Measurements from ENCODE around the gene LRP4. TPM values are rescaled to one million over a fixed set of nuclear protein-coding genes. Genes with fewer than 3 reads are reported as not detected.

LRP4 gene
- total and polyA plus RNA-seq, 7 donors: 5.4 to 32.3 (median 14.5) TPM

GRCh38 chr11:46902694-46903093 lies 15.7 kb downstream of the LRP4 start:
- ATAC-seq: no peak

GRCh38 chr11:46901156-46901555 lies 17.2 kb downstream of the LRP4 start:
- intact Hi-C loops (cut with DNase I): no loop called here
- H3K4me3 ChIP-seq: no peak overlapping the region
- DNase-seq (no peak), ATAC-seq (no peak)
- H3K4me1 ChIP-seq: no peaks in the 10 kb centered on the region
- H3K9me3 ChIP-seq: no peaks in the 10 kb centered on the region
- H3K36me3 ChIP-seq (ENCODE audit: insufficient read depth in 1 of 2, low read depth in 1 of 2): peaks cover 0 to 21% of the 10 kb centered on the region in 2 donors
- WGBS, 3 donors: 86 to 92% (median 87%) methylated on average over 3 of the region's 3 CpGs
- TF ChIP-seq, protein P1, sequence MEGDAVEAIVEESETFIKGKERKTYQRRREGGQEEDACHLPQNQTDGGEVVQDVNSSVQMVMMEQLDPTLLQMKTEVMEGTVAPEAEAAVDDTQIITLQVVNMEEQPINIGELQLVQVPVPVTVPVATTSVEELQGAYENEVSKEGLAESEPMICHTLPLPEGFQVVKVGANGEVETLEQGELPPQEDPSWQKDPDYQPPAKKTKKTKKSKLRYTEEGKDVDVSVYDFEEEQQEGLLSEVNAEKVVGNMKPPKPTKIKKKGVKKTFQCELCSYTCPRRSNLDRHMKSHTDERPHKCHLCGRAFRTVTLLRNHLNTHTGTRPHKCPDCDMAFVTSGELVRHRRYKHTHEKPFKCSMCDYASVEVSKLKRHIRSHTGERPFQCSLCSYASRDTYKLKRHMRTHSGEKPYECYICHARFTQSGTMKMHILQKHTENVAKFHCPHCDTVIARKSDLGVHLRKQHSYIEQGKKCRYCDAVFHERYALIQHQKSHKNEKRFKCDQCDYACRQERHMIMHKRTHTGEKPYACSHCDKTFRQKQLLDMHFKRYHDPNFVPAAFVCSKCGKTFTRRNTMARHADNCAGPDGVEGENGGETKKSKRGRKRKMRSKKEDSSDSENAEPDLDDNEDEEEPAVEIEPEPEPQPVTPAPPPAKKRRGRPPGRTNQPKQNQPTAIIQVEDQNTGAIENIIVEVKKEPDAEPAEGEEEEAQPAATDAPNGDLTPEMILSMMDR (IDR thresholded peaks at IDR 0.05): no peak
- no peak overlapping the region for H3K27ac ChIP-seq
- no peaks in the 10 kb centered on the region for H3K27me3 ChIP-seq (ENCODE audit: insufficient read depth in 3 of 3, low read length in 2 of 3)

More at GRCh38 chr11:46902694-46903093, 15.7 kb downstream of the LRP4 start:
- H3K4me1 ChIP-seq: no peaks in the 10 kb centered on the region
- no peaks in the 10 kb centered on the region for H3K9me3 ChIP-seq
- H3K4me3 ChIP-seq: no peak overlapping the region
- no peaks in the 10 kb centered on the region for H3K27me3 ChIP-seq (ENCODE audit: insufficient read depth in 3 of 3, low read length in 2 of 3)
- no peak for DNase-seq
- no peak overlapping the region for H3K27ac ChIP-seq
- intact Hi-C loops (cut with DNase I): no loop called here
- H3K36me3 ChIP-seq (ENCODE audit: insufficient read depth in 1 of 2, low read depth in 1 of 2): peaks cover 0 to 21% of the 10 kb centered on the region in 2 donors
- WGBS, 3 donors: 79 to 87% (median 86%) methylated on average over 6 of the region's 6 CpGs
- TF ChIP-seq, protein P1 (IDR thresholded peaks at IDR 0.05): no peak

DNA sequence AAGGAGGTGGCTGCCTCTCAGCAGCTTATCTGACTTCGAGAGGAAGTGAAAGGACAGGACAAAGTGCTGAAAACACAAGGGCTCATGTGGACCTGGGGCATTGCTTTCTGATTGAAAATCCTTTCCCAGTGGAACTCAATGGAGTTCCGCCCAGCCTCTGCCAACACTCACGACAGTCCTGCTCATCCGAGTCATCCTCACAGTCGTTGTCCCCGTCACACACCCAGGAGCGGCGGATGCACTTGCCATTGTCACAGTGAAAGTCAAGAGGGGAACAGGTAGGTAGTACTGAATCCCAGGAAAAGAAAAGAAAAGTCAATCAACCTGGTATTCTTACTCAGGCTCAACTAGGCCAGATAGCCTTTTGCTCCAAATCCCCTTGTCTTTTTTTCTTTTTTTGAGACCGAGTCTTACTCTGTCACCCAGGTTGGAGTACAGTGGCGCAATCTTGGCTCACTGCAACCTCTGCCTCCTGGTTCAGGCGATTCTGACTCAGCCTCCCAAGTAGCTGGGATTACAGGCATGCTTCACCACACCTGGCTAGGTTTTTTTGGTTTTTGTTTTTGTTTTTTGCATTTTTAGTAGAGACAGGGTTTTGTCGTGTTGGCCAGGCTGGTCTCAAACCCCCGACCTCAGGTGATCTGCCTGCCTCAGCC lies 18.1 kb downstream of the LRP4 start:
- intact Hi-C loops (cut with DNase I): no loop called here
- no peak overlapping the region for H3K27ac ChIP-seq
- peaks cover 0 to 21% of the 10 kb centered on the region in 2 donors for H3K36me3 ChIP-seq (ENCODE audit: insufficient read depth in 1 of 2, low read depth in 1 of 2)
- peaks cover 6% of the 10 kb centered on the region for H3K4me1 ChIP-seq
- TF ChIP-seq, protein P1 (IDR thresholded peaks at IDR 0.05): no peak
- no peak overlapping the region for H3K4me3 ChIP-seq
- 88 to 94% (median 88%) methylated on average over 13 of the region's 13 CpGs for WGBS, 3 donors
- no peaks in the 10 kb centered on the region for H3K27me3 ChIP-seq (ENCODE audit: insufficient read depth in 3 of 3, low read length in 2 of 3)
- ATAC-seq: no peak
- DNase-seq: no peak
- H3K9me3 ChIP-seq: no peaks in the 10 kb centered on the region

DNA sequence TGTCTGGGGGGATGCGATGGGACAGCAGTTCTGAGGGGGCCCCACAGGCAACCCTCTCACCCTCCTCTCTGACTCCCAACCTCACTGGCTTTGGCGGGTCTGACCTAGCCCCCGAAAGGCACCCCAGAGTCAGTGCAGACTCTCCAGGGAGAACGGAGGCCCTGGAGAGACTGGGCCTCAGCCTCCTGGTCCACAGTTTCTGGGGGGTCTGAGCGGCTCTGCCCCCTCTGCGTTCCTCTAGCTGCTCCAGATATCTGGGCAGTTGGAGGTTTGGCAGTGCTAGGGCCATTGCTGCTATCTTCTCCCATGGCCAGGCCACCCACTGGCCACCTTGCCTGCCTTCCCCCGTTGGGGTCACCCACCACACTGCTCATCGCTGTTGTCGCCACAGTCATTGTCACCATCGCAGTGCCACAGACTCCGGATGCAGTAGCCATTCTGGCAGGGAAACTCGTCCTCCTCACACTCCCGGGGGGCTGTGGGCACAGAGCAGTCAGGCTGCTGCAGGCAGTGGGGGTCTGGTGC lies 18.8 kb downstream of the LRP4 start:
- intact Hi-C loops (cut with DNase I): loop anchor here (10.0 kb wide), 2 partner anchors 365 to 455 kb away; partner anchors contain the start of gene MYBPC3 (in 1 of the 2)

More for the DNA sequence above, 18.8 kb downstream of the LRP4 start:
- DNase-seq (no peak), ATAC-seq (no peak)
- Histone ChIP-seq H3K27me3 (ENCODE audit: insufficient read depth in 3 of 3, low read length in 2 of 3) (no peaks in the 10 kb centered on the region), H3K36me3 (ENCODE audit: insufficient read depth in 1 of 2, low read depth in 1 of 2) (peaks cover 0 to 24% of the 10 kb centered on the region in 2 donors), H3K27ac (no peak overlapping the region), H3K4me1 (peaks cover 9% of the 10 kb centered on the region), H3K4me3 (no peak overlapping the region), H3K9me3 (no peaks in the 10 kb centered on the region)
- 90 to 93% (median 93%) methylated on average over 13 of the region's 13 CpGs for WGBS, 3 donors
- TF ChIP-seq, protein P1 (IDR thresholded peaks at IDR 0.05): no peak

Data from psoas muscle (tissue), 8 donors.